ENCODE results near the gene ARHGEF6. TPM values are rescaled to one million over a fixed set of nuclear protein-coding genes. Genes with fewer than 3 reads are reported as not detected.

The ARHGEF6 gene
- total RNA-seq, 6 experiments from 2014 or later, result 2.8 to 6.1 (median 3.5) TPM

GRCh38 chrX:136689436-136689835 is 91.3 kb downstream of the ARHGEF6 start:
- TF ChIP-seq CTCF (IDR thresholded peaks at IDR 0.05), result no peak
- no peak for TF ChIP-seq POLR2A (IDR thresholded peaks at IDR 0.05)
- ATAC-seq (no peak), DNase-seq (no peak)
- no peaks in the 10 kb centered on the region for H3K9me3 ChIP-seq
- H3K4me3 ChIP-seq, result no peak overlapping the region
- intact Hi-C loops (cut with DNase I), result no loop called here
- no peaks in the 10 kb centered on the region for H3K4me1 ChIP-seq
- H3K36me3 ChIP-seq, result no peaks in the 10 kb centered on the region
- 58% methylated on average over 5 of the region's 6 CpGs for WGBS (ENCODE audit: insufficient coverage, low coverage, low lambda C conversion rate, missing lambda C conversion rate)
- no peaks in the 10 kb centered on the region for H3K27me3 ChIP-seq
- no peak overlapping the region for H3K27ac ChIP-seq

DNA sequence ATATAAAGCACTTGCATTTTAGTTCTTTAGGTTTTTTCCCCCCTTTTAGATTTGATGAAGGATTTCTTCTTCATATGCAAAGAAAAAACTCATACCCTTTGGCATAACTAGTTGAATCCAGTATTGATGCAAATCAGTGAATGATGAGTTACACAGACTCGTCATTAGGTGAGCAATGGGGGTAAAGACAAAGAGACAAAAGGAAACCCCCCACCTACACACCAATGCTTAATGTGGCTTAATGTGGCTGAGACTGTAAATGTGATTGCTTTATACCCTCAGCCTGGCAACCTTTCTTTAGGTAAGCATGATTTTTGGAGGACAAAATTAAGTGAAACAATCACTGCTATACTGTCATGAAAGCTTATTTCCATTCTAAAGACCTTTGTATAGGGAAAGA is 93.3 kb downstream of the ARHGEF6 start:
- H3K4me1 ChIP-seq, result no peaks in the 10 kb centered on the region
- H3K27me3 ChIP-seq, result no peaks in the 10 kb centered on the region
- 39% methylated on average over 1 of the region's 1 CpG for WGBS (ENCODE audit: insufficient coverage, low coverage, low lambda C conversion rate, missing lambda C conversion rate)
- H3K27ac ChIP-seq, result no peak overlapping the region
- no peak for TF ChIP-seq POLR2A (IDR thresholded peaks at IDR 0.05)
- TF ChIP-seq CTCF (IDR thresholded peaks at IDR 0.05), result no peak
- H3K4me3 ChIP-seq, result no peak overlapping the region
- no peaks in the 10 kb centered on the region for H3K36me3 ChIP-seq
- intact Hi-C loops (cut with DNase I), result no loop called here
- no peak for ATAC-seq
- no peak for DNase-seq
- H3K9me3 ChIP-seq, result no peaks in the 10 kb centered on the region

DNA sequence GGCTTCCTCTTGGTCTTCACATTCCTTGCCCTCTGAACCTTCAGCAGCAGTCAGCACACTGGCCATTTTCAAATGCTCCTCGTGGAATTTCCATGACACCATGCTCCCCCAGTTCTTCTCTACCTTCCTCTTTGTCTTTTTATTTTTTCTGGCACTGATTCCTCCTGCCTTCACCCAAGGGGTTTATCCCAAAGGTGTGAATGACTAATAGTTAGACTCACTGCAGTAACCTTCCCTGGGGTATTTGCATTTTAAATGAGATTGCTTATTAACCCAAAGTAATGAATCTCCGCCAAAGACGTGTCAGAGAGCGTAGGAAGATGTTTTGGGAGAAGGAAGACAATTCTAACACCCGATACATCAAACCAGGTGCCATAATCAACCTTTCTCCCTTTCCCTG is 96.6 kb downstream of the ARHGEF6 start:
- intact Hi-C loops (cut with DNase I), result no loop called here
- Histone ChIP-seq H3K4me3 (no peak overlapping the region), H3K36me3 (no peaks in the 10 kb centered on the region), H3K27ac (no peak overlapping the region), H3K9me3 (no peaks in the 10 kb centered on the region), H3K4me1 (no peaks in the 10 kb centered on the region), H3K27me3 (no peaks in the 10 kb centered on the region)
- 55% methylated on average over 5 of the region's 5 CpGs for WGBS (ENCODE audit: insufficient coverage, low coverage, low lambda C conversion rate, missing lambda C conversion rate)
- no peak for DNase-seq
- no peak for TF ChIP-seq POLR2A (IDR thresholded peaks at IDR 0.05)
- TF ChIP-seq CTCF (IDR thresholded peaks at IDR 0.05), result no peak
- ATAC-seq, result no peak

DNA sequence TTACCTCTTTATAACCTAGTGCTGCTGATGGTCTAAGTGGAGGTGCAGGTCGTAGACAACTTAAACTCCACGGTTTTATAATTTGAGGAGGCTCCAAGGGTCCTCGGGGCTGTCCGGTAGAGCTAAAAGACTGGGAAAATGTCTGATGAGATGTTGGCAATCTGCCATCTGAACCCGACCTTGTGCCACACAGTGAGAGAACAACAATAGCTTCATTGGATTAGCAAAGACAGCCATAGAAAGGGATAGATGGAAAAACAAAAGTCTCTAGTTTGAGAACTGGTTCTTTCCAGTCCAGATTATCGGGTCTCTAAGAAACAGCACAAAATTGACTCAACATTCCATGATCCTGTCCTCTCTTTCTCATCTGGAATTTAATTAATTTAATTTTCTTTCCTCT is 101.2 kb downstream of the ARHGEF6 start:
- intact Hi-C loops (cut with DNase I), result no loop called here
- DNase-seq (no peak), ATAC-seq (no peak)
- no peak overlapping the region for H3K4me3 ChIP-seq
- H3K27me3 ChIP-seq, result no peaks in the 10 kb centered on the region
- 51% methylated on average over 6 of the region's 6 CpGs for WGBS (ENCODE audit: insufficient coverage, low coverage, low lambda C conversion rate, missing lambda C conversion rate)
- no peak overlapping the region for H3K27ac ChIP-seq
- TF ChIP-seq POLR2A (IDR thresholded peaks at IDR 0.05) (no peak), CTCF (IDR thresholded peaks at IDR 0.05) (no peak)
- no peaks in the 10 kb centered on the region for H3K9me3 ChIP-seq
- no peaks in the 10 kb centered on the region for H3K36me3 ChIP-seq
- no peaks in the 10 kb centered on the region for H3K4me1 ChIP-seq

All from right lobe of liver (tissue), 6 donors.